A549 (cell line): Measurements from ENCODE around the gene PHTF1. TPM values are rescaled to one million over a fixed set of nuclear protein-coding genes. Genes with fewer than 3 reads are reported as not detected.

Experiments used
- ATAC-seq, 2 experiments: fragments of 200-7000 bp in 1 of 2; fragments of >200 bp in 1 of 2; cut with Nextera tagmentation in 1 of 2; cut with Tn5 transposase in 1 of 2; 3 replicates each; pipeline versions ENCODE4 v1.8.0 to v1.9.1; 2018 to 2020; ENCODE audit warnings: mild to moderate bottlenecking in 1 of 2, moderate library complexity in 1 of 2
- CTCF ChIA-PET: fragments of 300-600 bp; sonication (Branson Sonifier 250); formaldehyde crosslinking; extraction: SDS; loops from one replicate; lab custom pipeline; 2021; ENCODE audit warnings: antibody characterized with exemption, inconsistent platforms; lab: Yijun Ruan, JAX
- POLR2A ChIA-PET: fragments of 350-600 bp; formaldehyde crosslinking; extraction: SDS; loops from one replicate; lab custom pipeline; 2021; ENCODE audit warnings: antibody characterized with exemption, inconsistent platforms; lab: Yijun Ruan, JAX
- DNase-seq, 2 experiments: peaks; one replicate each; pipeline versions ENCODE4 v3.0.0 to v3.0.0-alpha.2; 2011 to 2016; ENCODE audit warnings: low read depth in 1 of 2, low spot score in 1 of 2
- FAIRE-seq: peaks from 2 replicates; lab custom pipeline; 2011; peaks lifted over from hg19 to GRCh38; lab: Jason Lieb, UNC
- H3K27ac ChIP-seq, 2 experiments: fragments of >200 bp; sonication (Bioruptor Twin); formaldehyde crosslinking; 3 replicates each; pipeline ENCODE4 v1.5.1; 2016 to 2017
- H3K4me1 ChIP-seq: fragments of >200 bp; sonication (Bioruptor Twin); formaldehyde crosslinking; 3 replicates; pipeline ENCODE4 v1.6.1; 2016
- H3K4me2 ChIP-seq: fragments of >200 bp; sonication (Bioruptor Twin); formaldehyde crosslinking; 3 replicates; pipeline ENCODE4 v1.6.1; 2016
- H3K4me3 ChIP-seq: fragments of >200 bp; sonication (Bioruptor Twin); formaldehyde crosslinking; 3 replicates; pipeline ENCODE4 v1.5.1; 2016
- H3K9me3 ChIP-seq: fragments of >200 bp; sonication (Bioruptor Twin); formaldehyde crosslinking; 3 replicates; pipeline ENCODE4 v1.6.1; 2016
- CBX2 ChIP-seq: fragments of 200-600 bp; sonication (generic); IDR thresholded peaks from 2 replicates; pipeline ENCODE4 v1.6.1; 2016; ENCODE audit warnings: low read depth, mild to moderate bottlenecking, borderline replicate concordance
- CHD4 ChIP-seq: fragments of 200-600 bp; sonication (generic); IDR thresholded peaks from 2 replicates; pipeline ENCODE4 v1.6.1; 2016; ENCODE audit warnings: antibody characterized with exemption, mild to moderate bottlenecking, borderline replicate concordance
- EHMT2 ChIP-seq: fragments of 200-600 bp; sonication (generic); IDR thresholded peaks from 2 replicates; pipeline ENCODE4 v1.6.1; 2016; ENCODE audit warnings: antibody characterized with exemption, low read depth, mild to moderate bottlenecking, moderate library complexity
- FOSB ChIP-seq: fragments of 250-450 bp; sonication (Bioruptor Pico); IDR thresholded peaks from 2 replicates; pipeline ENCODE4 v1.5.0; 2020; ENCODE audit warnings: mild to moderate bottlenecking, moderate library complexity
- HDAC2 ChIP-seq: fragments of 200-600 bp; sonication (generic); IDR thresholded peaks from 2 replicates; pipeline ENCODE4 v1.6.1; 2016
- HEYL ChIP-seq: fragments of 250-450 bp; sonication (Bioruptor Pico); IDR thresholded peaks from 2 replicates; pipeline ENCODE4 v1.8.0; 2021; ENCODE audit warnings: mild to moderate bottlenecking, moderate library complexity
- HMGXB4 ChIP-seq: fragments of 250-450 bp; sonication (Bioruptor Pico); IDR thresholded peaks from 2 replicates; pipeline ENCODE4 v1.5.0; 2021; ENCODE audit warnings: mild to moderate bottlenecking, moderate library complexity, borderline replicate concordance
- HOXB5 ChIP-seq: fragments of 250-450 bp; sonication (Bioruptor Pico); IDR thresholded peaks from 2 replicates; pipeline ENCODE4 v1.5.0; 2020; ENCODE audit warnings: mild to moderate bottlenecking, moderate library complexity
- JUN ChIP-seq, 2 experiments: fragments of >200 bp; sonication (Bioruptor Twin); formaldehyde crosslinking; IDR thresholded peaks; 2 replicates in 1 of 2; 3 replicates in 1 of 2; pipeline ENCODE4 v1.6.1; 2016 to 2017
- MAX ChIP-seq: IDR thresholded peaks from 2 replicates; pipeline ENCODE4 v1.6.1; 2012
- NFE2L2 ChIP-seq: fragments of 150-350 bp; conservative IDR thresholded peaks from 2 replicates; pipeline ENCODE4 v1.6.1; 2014; ENCODE audit warnings: low read length
- PBX3 ChIP-seq: IDR thresholded peaks from 2 replicates; pipeline ENCODE4 v1.6.1; 2012
- RARB ChIP-seq: fragments of 250-450 bp; sonication (Bioruptor Pico); IDR thresholded peaks from 2 replicates; pipeline ENCODE4 v1.8.0; 2021; ENCODE audit warnings: mild to moderate bottlenecking, moderate library complexity
- REST ChIP-seq: fragments of 200-600 bp; sonication (generic); IDR thresholded peaks from 2 replicates; pipeline ENCODE4 v1.6.1; 2016; ENCODE audit warnings: antibody characterized with exemption, mild to moderate bottlenecking, moderate library complexity
- ZFP36 ChIP-seq: fragments of 450-650 bp; IDR thresholded peaks from 2 replicates; pipeline ENCODE4 v1.6.1; 2014; ENCODE audit warnings: borderline replicate concordance; ENCODE audit not compliant: partially characterized antibody
- WGBS: methylation state at CpG from one replicate; pipeline ENCODE4 v1.1.6; 2017; ENCODE audit errors: missing lambda C conversion rate; 5-methylcytosine and 5-hydroxymethylcytosine counted together
- polyA plus RNA-seq, 4 experiments: library from polyadenylated mRNA; depleted of rRNA in 3 of 4; stranded (reverse); fragments of >200 nt; fragmentation: RNase III in 1 of 4; extraction: RNeasy Plus Mini Kit Qiagen cat#74134 plus additional on column Dnase treatment in 1 of 4; gene quantifications; 2 replicates in 3 of 4; 3 replicates in 1 of 4; pipeline ENCODE4 v1.2.3, GENCODE V29; 2011 to 2017
- TF ChIP-seq, protein P1 (sequence below): fragments of >200 bp; sonication (Bioruptor Twin); formaldehyde crosslinking; IDR thresholded peaks from 3 replicates; pipeline ENCODE4 v1.5.1; 2016
- TF ChIP-seq, protein P2 (sequence below): fragments of 450-650 bp; IDR thresholded peaks from 2 replicates; pipeline ENCODE4 v1.6.1; 2014; ENCODE audit warnings: antibody characterized with exemption

The PHTF1 gene
- polyA plus RNA-seq, 2 of the 4 experiments (the other 2 are of a cell fraction): 17.0 to 17.1 TPM

GRCh38 chr1:113765306-113766230 lies 6.3 kb upstream of the PHTF1 start:
- Histone ChIP-seq H3K4me2 (no peak overlapping the region), H3K4me1 (no peaks in the 10 kb centered on the region), H3K9me3 (no peaks in the 10 kb centered on the region), H3K4me3 (no peak overlapping the region), H3K27ac (no peak overlapping the region)
- no peak for ATAC-seq
- CTCF ChIA-PET: no interaction called here
- DNase-seq: no peak
- POLR2A ChIA-PET: no interaction called here
- 94% methylated on average over 2 of the region's 2 CpGs for WGBS
- FAIRE-seq: no peak
- TF ChIP-seq, protein P1, sequence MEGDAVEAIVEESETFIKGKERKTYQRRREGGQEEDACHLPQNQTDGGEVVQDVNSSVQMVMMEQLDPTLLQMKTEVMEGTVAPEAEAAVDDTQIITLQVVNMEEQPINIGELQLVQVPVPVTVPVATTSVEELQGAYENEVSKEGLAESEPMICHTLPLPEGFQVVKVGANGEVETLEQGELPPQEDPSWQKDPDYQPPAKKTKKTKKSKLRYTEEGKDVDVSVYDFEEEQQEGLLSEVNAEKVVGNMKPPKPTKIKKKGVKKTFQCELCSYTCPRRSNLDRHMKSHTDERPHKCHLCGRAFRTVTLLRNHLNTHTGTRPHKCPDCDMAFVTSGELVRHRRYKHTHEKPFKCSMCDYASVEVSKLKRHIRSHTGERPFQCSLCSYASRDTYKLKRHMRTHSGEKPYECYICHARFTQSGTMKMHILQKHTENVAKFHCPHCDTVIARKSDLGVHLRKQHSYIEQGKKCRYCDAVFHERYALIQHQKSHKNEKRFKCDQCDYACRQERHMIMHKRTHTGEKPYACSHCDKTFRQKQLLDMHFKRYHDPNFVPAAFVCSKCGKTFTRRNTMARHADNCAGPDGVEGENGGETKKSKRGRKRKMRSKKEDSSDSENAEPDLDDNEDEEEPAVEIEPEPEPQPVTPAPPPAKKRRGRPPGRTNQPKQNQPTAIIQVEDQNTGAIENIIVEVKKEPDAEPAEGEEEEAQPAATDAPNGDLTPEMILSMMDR: no peak
- TF ChIP-seq CBX2 (no peak), HDAC2 (no peak), EHMT2 (no peak), FOSB (no peak), NFE2L2 (no peak), REST (no peak), RARB (CRISPR knock-in tag) (no peak), HOXB5 (no peak), MAX (no peak), JUN (IDR thresholded peaks at IDR 0.05) (no peak), PBX3 (no peak), CHD4 (no peak), ZFP36 (no peak), HMGXB4 (CRISPR knock-in tag) (no peak), HEYL (CRISPR knock-in tag) (no peak)
- TF ChIP-seq, protein P2, sequence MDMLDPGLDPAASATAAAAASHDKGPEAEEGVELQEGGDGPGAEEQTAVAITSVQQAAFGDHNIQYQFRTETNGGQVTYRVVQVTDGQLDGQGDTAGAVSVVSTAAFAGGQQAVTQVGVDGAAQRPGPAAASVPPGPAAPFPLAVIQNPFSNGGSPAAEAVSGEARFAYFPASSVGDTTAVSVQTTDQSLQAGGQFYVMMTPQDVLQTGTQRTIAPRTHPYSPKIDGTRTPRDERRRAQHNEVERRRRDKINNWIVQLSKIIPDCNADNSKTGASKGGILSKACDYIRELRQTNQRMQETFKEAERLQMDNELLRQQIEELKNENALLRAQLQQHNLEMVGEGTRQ: no peak
